ENCODE results near the gene ADARB2. TPM values are rescaled to one million over a fixed set of nuclear protein-coding genes. Genes with fewer than 3 reads are reported as not detected.

The ADARB2 gene
- total RNA-seq, 1 experiment from 2014 or later = not detected

- H3K4me3 Mint-ChIP-seq (ENCODE audit: low read depth, unreplicated experiment) = no peak overlapping the region
- intact Hi-C loops (cut with micrococcal nuclease; ENCODE audit: unreplicated experiment) = no loop called here
- CTCF ChIA-PET = no interaction called here
- H3K4me1 Mint-ChIP-seq (ENCODE audit: low read depth, unreplicated experiment) = no peaks in the 10 kb centered on the region
- no peak for TF ChIP-seq CTCF (IDR thresholded peaks at IDR 0.05; ENCODE audit: unreplicated experiment)
- DNase-seq = no peak
- H3K27me3 Mint-ChIP-seq (ENCODE audit: unreplicated experiment) = peaks cover 43% of the 10 kb centered on the region
- no TSS peak for BruUV-seq (replicated peaks)
- H3K36me3 Mint-ChIP-seq (ENCODE audit: insufficient read depth, unreplicated experiment) = no peaks in the 10 kb centered on the region
- no peak overlapping the region for H3K27ac Mint-ChIP-seq (ENCODE audit: unreplicated experiment)
- H3K9me3 Mint-ChIP-seq (ENCODE audit: low read depth, unreplicated experiment) = peaks cover 15% of the 10 kb centered on the region
Measured at GRCh38 chr10:1661859-1662437, 75.4 kb downstream of the ADARB2 start.

GRCh38 chr10:1661416-1661815 is 75.9 kb downstream of the ADARB2 start:
- CTCF ChIA-PET = no interaction called here
- Mint-ChIP-seq H3K36me3 (ENCODE audit: insufficient read depth, unreplicated experiment) (no peaks in the 10 kb centered on the region), H3K4me3 (ENCODE audit: low read depth, unreplicated experiment) (no peak overlapping the region), H3K27me3 (ENCODE audit: unreplicated experiment) (peaks cover 43% of the 10 kb centered on the region), H3K9me3 (ENCODE audit: low read depth, unreplicated experiment) (peaks cover 15% of the 10 kb centered on the region), H3K4me1 (ENCODE audit: low read depth, unreplicated experiment) (no peaks in the 10 kb centered on the region), H3K27ac (ENCODE audit: unreplicated experiment) (no peak overlapping the region)
- no peak for DNase-seq
- no TSS peak for BruUV-seq (replicated peaks)
- no peak for TF ChIP-seq CTCF (IDR thresholded peaks at IDR 0.05; ENCODE audit: unreplicated experiment)
- intact Hi-C loops (cut with micrococcal nuclease; ENCODE audit: unreplicated experiment) = no loop called here

GRCh38 chr10:1660815-1661214 is 76.5 kb downstream of the ADARB2 start:
- intact Hi-C loops (cut with micrococcal nuclease; ENCODE audit: unreplicated experiment) = no loop called here

GRCh38 chr10:1660386-1660785 is 76.9 kb downstream of the ADARB2 start:
- CTCF ChIA-PET = no interaction called here
- TF ChIP-seq CTCF (IDR thresholded peaks at IDR 0.05; ENCODE audit: unreplicated experiment) = no peak
- no TSS peak for BruUV-seq (replicated peaks)
- intact Hi-C loops (cut with micrococcal nuclease; ENCODE audit: unreplicated experiment) = no loop called here
- H3K4me1 Mint-ChIP-seq (ENCODE audit: low read depth, unreplicated experiment) = no peaks in the 10 kb centered on the region
- H3K36me3 Mint-ChIP-seq (ENCODE audit: insufficient read depth, unreplicated experiment) = no peaks in the 10 kb centered on the region
- no peak overlapping the region for H3K4me3 Mint-ChIP-seq (ENCODE audit: low read depth, unreplicated experiment)
- H3K27ac Mint-ChIP-seq (ENCODE audit: unreplicated experiment) = no peak overlapping the region
- peaks cover 15% of the 10 kb centered on the region for H3K9me3 Mint-ChIP-seq (ENCODE audit: low read depth, unreplicated experiment)
- H3K27me3 Mint-ChIP-seq (ENCODE audit: unreplicated experiment) = peaks cover 43% of the 10 kb centered on the region
- DNase-seq = no peak

More at GRCh38 chr10:1660815-1661214, 76.5 kb downstream of the ADARB2 start:
- Mint-ChIP-seq H3K27me3 (ENCODE audit: unreplicated experiment) (peaks cover 43% of the 10 kb centered on the region), H3K36me3 (ENCODE audit: insufficient read depth, unreplicated experiment) (no peaks in the 10 kb centered on the region), H3K27ac (ENCODE audit: unreplicated experiment) (no peak overlapping the region), H3K4me3 (ENCODE audit: low read depth, unreplicated experiment) (no peak overlapping the region), H3K4me1 (ENCODE audit: low read depth, unreplicated experiment) (no peaks in the 10 kb centered on the region), H3K9me3 (ENCODE audit: low read depth, unreplicated experiment) (peaks cover 15% of the 10 kb centered on the region)
- no peak for DNase-seq
- TF ChIP-seq CTCF (IDR thresholded peaks at IDR 0.05; ENCODE audit: unreplicated experiment) = no peak
- CTCF ChIA-PET = no interaction called here
- BruUV-seq (replicated peaks) = no TSS peak

Measured in Calu3 (cell line).